GM18507 (cell line): ENCODE measurements around the gene LSS.
"Not testable (repeated sequence)": the region's sequence is repeated elsewhere in the genome, so short reads cannot be mapped to it uniquely, and the experiment has no call there.

Experiments
- DNase-seq: peaks from one replicate; pipeline ENCODE4 v3.0.0; 2011; ENCODE audit warnings: low read depth; ENCODE audit not compliant: insufficient read length; ENCODE audit errors: extremely low spot score
- FAIRE-seq: peaks from 2 replicates; lab custom pipeline; 2011; peaks lifted over from hg19 to GRCh38; lab: Jason Lieb, UNC

Gene LSS

DNA sequence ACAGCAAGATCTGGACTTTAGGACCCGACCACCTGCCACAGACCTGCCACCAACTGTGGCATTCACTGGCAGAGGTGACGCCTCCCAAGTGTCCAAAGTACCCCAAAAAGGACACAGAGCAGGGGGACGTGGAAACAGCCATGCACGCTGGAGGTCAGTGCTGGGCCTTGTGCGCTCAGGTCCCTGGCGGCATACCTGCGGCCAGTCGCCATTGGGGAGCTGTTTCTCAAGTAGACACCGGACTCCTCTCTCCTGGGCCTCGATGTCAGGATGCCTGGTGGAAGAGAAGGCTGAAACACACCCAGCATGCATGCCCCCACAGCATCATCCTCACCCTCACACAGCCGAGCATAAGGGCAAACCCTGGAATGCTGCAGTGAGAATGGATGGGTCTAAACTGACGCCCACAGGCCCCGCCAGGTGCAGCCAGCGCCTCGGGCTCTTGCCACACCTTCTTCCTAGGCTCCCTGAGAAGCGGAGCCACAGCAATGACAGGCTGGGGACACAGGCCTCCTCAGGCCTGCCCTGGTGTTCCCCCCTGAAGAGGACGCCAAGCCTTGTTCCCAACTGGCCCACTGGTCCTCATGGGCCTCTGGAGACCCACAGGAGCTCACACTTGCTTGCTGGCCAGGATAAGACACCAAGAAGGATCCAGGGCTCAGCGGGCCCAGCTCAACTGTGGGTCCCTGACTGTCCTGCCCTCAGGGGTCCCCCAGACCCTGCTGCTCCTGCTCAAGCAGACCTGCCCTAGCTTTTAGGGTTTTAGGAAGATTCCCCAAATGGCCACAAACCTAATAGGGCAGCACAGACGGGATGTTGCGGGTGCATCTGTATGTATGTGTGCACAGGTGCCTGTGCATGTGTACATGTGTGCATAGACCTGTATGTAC lies 36.6 kb downstream of the LSS start:
- FAIRE-seq, result no peak
- no peak for DNase-seq

DNA sequence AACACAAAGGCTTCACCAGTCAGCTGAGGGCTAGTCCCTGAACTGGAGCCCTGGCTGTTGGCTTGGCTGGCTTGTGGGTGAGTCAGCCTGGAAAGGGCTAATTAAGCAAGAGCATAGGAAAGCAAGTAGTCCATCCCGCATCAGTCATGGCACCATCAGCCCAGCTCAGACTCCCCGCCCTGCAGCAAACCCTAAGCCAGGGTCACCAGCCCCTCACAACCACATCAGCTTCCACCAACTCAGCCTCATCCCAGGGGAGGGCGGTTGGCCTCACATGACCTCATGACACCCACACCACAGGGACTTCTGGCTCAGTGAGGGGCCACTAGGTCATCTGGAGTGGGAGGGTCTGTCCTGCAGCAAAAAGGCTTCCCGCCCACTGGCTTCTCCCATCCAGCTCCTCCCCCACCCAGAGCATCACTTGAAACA lies 37.3 kb downstream of the LSS start:
- DNase-seq (no peak), FAIRE-seq (no peak)

DNA sequence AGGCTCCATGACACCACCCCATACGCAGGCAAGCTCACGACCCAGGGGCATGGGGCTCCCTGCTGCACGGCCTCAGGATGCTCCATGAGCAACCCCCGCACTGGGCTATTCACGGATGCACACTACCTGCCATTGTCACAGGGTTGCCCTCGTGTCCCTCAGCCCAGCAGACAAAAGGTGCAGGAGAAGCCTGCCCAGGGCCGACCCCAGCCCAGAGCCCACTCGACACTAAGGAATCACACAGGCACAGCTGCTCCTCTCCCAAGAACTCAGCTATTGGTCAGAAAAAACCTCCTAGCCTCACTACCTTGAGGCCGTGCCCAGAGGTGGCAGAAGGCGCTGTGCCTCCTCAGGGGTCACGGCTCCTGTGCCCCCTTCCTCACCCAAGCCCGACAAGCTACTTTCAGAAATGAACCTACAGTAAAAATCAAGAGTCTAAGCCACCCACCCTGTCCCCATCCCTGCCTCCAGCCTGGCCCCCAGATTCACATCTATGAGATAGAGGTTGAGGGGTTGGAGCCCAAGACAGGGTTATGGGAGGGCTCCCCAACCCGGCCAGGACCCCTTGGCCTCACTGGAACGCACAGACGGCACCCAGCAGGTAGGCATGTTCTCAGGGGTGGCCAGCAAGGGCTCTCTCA lies 38.0 kb downstream of the LSS start:
- FAIRE-seq, result no peak

GRCh38 chr21:46189959-46190490 lies 38.5 kb downstream of the LSS start:
- DNase-seq (no peak), FAIRE-seq (no peak)

More for the DNA sequence above, 38.0 kb downstream of the LSS start:
- DNase-seq, result no peak

DNA sequence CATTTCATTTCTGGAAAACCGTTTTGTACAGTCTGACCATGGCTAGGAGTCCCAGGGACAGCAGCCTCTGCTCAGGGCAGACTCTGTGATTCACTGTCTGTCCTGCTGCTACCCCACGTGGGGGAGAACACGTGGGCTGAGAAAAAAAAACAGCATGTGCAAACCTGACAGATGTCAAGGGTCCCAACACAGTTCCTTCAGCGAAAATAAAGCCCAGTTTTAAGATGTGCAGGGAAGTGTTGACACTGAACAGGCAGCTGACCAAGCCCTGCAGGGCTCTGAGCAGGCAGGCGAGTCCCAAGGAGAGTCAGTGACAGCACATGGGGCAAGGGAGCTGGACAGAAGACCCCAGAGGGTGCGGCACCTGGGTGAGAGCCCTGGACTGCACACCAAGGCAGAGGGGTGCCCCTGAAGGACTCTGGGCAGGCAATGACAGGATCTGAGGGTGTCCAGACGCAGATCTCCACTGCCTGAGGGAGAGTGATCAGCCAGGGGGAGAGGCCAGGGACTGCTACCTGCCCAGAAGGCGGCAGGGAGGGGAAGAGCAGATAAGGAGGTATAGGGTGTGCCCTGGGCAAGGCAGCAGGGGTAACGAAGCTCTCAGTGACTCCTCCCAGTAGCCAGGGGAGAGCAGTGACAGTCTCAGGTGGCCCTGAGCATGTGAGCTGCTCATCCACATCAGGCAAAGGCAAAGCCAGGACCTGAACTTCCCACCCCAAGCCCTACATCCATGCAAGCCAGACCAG lies 39.2 kb downstream of the LSS start:
- DNase-seq, result no peak
- no peak for FAIRE-seq

- DNase-seq, result no peak
These were observed 40.1 kb downstream of the LSS start for GRCh38 chr21:46188226-46189212.

DNA sequence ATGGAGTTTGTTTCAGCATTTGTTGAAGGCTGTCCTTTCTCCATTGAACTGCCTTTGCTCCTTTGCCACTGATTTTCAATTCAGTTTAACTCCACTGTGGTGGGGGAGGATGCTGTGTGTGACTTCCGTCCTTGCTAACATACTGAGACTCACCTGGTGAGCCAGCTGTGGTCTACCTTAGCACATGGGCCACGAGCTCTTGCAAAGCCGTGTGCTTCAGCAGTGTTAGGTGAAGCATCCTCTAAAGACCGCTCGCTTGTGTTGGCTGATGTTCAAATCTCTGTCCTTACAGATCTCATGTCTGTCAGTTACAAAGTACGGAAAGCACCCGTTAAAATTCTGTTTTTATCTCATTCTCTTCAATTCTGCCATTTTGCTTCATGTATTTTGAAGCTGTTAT lies 40.8 kb downstream of the LSS start:
- FAIRE-seq (no peak), DNase-seq (no peak)

More at GRCh38 chr21:46188226-46189212, 40.1 kb downstream of the LSS start:
- FAIRE-seq, result no peak

DNA sequence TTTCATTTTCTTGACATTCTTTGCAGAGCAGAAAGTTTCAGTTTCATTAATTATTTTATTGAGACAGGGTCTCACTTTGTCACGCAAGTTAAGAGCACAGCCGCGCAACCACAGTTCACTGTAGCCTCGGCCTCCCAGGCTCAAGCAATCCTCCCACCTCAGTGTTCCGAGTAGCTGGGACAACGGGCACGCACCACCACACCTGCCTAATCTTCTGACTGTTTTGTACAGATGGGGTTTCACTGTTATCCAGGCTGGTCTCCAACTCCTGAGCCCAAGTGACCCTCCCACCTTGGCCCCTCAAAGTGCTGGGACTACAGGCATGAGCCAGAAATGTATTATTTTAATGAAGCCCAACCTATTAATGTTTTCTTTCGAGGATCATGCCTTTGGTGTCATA lies 41.3 kb downstream of the LSS start:
- FAIRE-seq, result no peak
- no peak for DNase-seq

GRCh38 chr21:46185716-46186115 lies 42.9 kb downstream of the LSS start:
- no peak for DNase-seq
- no peak for FAIRE-seq

DNA sequence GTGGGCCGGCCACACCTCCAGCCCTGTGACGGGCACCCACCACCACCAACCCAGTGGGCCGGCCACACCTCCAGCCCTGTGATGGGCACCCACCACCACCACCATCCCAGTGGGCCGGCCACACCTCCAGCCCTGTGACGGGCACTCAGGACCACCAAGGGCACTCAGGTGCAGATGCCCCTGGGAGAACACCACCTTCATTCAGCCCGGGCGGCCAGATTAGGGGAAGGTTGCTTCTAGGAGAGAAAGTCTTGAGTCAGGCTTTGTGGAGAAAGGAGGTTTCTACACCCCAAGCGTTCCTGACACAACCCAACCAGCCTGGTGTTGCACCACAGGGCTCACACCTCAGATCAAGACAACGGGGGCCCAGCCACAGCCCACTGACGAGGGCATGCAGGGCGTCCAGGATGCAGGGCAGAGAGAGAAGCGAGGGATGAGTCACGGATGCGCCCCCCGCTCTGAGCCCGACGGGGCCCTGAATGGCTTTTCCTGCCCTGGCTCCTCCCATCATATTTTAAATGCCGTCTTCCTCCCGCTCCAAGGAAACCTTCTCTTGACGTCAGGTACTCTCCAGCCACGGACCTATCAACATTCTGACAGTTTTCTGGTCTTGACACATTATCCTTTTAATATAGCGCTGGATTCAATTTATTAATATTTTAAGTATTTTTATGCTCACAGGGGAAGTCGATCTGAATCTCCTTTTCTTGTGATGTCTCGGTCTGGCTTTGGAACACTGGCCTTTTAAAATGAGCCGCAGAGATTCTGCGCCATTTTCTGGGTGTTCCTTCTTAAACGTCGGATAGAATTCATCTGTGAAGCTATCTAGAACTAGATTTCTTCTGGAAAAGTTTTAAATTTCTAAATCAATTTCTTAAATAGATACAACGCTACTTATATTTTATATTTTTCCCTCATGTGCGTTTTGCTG lies 43.7 kb downstream of the LSS start:
- no peak for FAIRE-seq

DNA sequence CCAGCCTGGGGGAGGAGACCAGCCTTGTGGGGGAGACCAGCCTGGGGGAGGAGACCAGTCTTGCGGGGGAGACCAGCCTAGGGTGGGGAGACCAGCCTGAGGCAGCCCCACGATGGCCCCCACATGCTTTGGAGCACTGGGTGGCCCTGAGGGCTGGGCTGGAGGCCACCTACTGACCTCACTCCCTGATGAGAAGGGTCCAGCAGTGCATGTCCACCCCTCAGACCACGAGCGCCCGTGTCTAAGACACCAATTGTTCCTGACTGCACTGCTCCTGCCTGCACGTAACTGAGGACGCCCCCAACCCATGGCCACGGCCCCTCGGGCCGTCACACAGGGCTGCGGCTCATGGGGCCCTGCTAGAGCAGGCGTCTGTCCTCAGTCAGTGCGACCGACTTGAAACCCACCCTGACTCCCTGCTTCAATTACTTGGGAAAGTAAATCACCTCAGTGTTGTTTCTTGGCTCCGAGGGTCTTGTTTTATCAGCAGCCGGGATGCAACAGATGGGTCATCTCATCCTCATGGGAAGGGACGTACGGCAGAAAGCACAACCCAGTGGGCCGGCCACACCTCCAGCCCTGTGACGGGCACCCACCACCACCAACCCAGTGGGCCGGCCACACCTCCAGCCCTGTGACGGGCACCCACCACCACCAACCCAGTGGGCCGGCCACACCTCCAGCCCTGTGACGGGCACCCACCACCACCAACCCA lies 44.5 kb downstream of the LSS start, which contains the start of gene SPATC1L:
Gene SPATC1L (minus strand): TSS at position 550 of the 715 bp plus-strand sequence. CDS start 1,643 bp downstream, outside the sequence.
- peak; percentile 12 for FAIRE-seq

More for the DNA sequence above, 43.7 kb downstream of the LSS start:
- DNase-seq, result peak; percentile 50

DNA sequence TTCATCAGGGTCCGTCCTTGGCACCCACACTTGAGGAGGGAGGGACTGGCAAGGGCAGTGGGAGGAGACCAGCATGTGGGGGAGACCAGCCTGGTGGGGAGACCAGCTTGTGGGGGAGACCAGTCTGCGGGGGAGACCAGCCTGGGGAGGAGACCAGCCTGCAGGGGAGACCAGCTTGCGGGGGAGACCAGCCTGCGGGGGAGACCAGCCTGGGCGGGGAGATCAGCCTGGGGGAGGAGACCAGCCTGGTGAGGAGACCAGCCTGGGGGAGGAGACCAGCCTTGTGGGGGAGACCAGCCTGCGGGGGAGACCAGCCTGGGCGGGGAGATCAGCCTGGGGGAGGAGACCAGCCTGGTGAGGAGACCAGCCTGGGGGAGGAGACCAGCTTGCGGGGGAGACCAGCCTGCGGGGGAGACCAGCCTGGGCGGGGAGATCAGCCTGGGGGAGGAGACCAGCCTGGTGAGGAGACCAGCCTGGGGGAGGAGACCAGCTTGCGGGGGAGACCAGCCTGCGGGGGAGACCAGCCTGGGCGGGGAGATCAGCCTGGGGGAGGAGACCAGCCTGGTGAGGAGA lies 45.2 kb downstream of the LSS start:
- DNase-seq, FAIRE-seq: not testable (repeated sequence)

More for the DNA sequence above, 44.5 kb downstream of the LSS start, which contains the start of gene SPATC1L:
- DNase-seq, result peak; percentile 51

DNA sequence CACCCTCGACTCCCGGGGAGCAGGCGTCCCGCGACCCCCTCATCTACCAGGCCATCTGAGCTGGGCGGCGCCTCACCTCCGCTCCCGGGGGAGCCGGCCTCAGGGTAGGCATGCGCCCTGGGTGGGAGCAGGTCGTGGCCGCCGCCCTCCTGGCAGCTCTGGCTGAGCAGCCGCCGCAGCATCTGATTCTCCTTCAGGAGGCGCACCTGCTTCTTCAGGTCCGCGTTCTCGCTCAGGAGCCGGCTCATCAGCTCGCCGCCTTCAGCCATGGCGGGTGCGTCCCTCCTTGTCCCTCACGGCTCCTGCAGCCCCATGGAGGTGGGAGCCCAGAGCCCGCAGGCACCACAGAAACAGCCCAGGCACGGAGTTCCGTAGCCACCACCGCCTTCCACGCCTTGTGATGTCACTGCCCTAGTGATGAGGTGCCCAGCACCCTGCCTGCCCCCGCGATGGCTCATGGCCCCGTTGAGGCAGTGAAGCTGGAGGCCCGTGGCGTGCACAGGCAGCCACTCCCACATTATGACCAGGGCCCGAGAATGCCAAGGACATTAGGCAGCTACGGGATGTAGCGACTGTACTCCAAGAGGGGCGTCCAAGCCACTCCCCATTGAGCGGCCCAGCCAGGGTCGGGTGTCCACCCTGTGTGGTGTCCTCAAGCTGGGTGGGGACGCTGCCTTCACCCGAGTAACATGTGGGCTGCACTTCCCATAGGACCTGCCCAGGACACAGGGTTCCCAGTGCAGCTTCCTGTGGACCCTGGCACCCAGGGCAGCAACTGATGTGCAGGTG lies 45.8 kb downstream of the LSS start:
- DNase-seq, result no peak
- no peak for FAIRE-seq

GRCh38 chr21:46181953-46182547 lies 46.5 kb downstream of the LSS start:
- DNase-seq (no peak), FAIRE-seq (no peak)

DNA sequence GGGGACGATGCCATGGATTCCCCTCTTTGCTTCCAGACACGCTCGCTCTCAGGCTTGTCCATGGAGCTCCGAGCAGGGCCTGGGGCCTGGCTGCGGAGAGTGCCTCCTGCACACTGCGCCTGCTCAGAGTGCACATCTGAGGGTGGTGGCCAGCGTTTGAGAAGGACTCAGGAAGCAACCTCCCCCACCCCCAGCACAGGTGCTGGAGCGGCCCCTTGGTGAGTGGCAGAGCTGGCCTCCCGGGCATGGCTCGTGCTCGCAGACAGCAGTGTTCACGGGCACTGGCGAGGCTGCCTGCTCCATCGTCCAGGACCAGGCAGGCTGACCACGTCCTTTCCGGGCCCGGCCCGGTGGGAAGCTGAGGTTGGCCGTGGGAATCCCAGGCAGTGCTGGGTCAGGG lies 47.1 kb downstream of the LSS start:
- DNase-seq, result no peak
- FAIRE-seq, result no peak
